SIG-M5 (cell line): ENCODE data around the gene KLK1.
"Not testable (repeated sequence)": the region's sequence is repeated elsewhere in the genome, so short reads cannot be mapped to it uniquely, and the experiment has no call there.

ENCODE experiments used
- DNase-seq: peaks from one replicate; lab custom pipeline; 2025; lab: John Stamatoyannopoulos, UW

Gene KLK1

DNA sequence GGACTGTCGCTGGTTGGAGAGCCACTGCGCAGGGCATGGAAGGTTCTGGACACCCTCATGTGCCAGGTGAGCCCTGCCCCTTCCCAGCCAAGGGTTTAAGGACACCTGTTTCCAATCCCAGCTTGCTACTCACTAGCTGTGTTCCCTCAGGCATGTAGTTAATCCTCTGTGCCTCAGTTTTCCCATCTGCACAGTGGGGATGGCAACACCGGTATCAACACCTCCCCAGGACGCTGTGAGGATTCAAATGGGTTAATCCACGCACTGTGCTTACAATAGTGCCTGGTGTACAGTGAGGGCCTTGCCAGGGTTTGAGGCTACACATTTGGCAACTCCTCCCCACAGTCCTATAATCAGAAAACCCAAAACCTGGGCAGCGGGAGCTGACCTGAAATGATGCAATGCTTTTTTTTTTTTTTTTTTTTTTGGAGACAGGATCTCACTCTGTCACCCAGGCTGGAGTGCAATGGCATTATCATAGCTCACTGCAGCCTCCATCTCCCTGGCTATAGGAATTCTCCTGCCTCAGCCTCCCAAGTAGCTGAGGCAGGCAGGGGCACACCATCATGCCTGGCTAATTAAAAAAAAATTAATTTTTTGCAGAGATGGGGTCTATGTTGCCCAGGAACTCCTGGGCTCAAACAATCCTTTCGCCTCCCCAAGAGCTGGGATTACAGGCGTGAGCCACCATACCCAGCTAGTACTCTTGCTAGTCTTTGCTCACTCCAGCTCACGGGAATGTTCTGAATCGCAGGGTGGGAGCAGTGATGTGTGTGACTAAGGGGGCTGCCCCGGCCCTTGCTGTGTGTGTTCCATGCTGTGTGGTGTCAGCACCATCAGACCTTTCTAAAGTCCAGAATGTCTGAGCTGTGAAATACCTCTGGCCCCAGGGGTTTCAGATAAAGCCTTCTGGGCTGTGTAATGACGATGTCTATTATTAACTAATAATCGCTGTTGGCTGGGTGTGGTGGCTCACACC lies 31.0 kb downstream of the KLK1 start:
- DNase-seq: no peak

DNA sequence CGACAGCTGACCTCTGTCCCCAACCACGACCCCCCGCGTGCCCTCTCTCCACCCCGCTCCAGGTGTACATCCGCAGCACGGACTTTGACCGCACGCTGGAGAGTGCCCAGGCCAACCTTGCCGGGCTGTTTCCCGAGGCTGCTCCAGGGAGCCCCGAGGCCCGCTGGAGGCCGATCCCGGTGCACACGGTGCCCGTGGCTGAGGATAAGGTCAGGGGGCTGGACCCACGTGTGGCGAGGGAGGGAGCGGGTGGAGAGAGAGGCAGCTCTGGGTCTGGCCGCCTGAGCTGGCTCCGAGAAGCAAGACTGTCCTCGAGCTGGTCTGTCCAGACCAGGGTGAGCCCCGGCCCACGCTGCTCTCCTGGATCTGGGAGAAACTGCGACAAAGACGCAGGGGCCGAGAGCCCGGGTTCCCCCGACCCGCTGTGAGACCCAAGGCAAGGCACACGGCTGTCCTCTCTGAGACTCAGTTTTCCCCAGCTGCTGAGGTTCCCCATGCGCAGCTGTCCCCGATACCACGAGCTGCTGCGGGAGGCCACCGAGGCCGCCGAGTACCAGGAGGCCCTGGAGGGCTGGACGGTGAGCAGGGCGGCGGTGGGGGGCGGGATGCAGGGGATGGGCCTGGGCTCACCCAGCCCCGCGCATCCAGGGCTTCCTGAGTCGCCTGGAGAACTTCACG lies 31.9 kb downstream of the KLK1 start:
- no peak for DNase-seq

DNA sequence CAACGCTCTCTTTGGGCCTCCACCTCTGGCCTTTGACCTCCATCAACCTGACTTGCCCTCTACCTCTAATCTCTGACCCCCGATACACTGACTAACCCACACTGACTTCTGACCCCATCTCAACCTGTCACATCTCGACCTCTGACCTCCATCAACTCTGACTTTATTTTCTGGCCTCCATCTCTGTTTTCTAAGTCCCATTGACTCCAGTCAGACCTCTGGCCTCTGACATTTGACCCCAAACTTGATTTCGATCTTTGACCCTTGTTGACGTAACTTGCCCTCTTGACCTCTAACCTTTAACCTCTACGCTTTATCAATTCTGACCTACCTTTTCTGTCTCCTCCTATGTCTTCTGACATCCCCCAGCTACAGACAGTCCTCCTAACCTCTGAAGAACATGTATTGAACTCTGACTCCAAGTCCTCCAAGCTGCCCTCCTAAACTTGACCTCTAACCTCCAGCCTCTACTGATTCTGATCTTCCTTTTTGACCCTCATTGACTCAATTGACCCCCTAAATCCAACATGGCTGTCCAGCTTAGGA lies 32.6 kb downstream of the KLK1 start:
- DNase-seq: no peak

DNA sequence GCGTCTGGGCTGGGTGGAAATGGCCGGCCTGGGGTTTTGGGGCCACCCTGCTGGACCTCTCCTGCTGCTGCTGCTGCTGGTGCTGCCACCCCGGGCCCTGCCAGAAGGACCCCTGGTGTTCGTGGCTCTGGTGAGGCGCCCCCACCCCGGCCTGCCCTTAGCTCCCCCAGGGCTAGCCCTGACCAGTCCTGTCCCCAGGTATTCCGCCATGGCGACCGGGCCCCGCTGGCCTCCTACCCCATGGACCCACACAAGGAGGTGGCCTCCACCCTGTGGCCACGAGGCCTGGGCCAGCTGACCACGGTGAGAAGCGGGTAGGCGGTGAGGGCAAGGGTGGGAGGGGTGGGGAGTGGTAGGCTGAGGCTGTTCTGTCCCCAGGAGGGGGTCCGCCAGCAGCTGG lies 33.2 kb downstream of the KLK1 start, which contains the start of gene ACP4:
Gene ACP4, plus strand, starts transcription at position 20 of the 400 bp plus-strand sequence. Its CDS starts 0 bp downstream, at position 20.
- DNase-seq: no peak

DNA sequence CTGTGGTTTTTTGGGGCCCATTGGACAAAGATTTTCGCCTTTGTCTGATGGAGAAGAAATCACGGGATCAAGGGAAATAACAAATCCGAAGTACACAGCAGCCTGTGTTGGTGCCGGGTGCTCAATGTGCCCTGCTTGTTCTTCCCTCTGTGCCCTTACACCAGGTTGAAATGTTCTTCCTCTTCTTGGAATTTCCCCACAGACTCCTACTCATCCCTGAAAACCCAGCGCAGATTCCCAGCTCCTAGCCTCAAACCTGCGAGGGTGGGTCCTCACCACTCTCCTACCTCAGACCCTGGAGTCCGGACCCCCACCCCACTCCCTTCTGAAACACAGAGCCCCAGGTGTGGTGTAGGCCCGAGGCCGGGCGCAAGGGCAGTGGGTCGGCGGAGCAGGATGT lies 38.3 kb downstream of the KLK1 start:
- DNase-seq: no peak

DNA sequence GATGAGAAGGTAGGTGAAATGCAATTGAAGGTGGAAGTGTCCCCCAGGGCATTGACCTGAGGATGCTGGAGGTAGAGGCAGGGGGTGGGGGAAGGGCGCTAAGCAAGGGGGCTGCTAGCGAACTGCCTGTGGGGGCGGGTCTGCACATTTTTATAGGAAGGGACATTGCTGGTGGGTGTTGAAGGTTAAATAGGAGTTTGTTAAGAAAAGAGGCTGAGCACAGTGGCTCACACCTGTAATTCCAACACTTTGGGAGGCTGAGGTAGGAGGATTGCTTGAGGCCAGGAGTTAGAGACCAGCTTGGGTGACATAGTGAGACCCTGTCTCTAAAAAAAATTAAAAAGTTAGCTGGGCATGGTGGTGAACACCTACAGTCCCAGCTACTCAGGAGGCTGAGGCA lies 38.9 kb downstream of the KLK1 start:
- DNase-seq: no peak

DNA sequence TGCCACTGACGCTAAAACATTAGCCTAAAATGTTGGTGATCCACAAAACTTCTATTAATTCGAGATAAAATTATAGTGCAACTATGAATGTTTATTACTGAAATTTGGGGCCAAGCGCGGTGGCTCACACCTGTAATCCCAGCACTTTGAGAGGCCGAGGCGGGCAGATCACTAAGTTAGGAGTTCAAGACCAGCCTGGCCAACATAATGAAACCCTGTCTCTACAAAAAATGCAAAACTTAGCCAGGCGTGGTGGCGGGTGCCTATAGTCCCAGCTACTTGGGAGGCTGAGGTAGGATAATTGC lies 39.8 kb downstream of the KLK1 start:
- not testable (repeated sequence) for DNase-seq

DNA sequence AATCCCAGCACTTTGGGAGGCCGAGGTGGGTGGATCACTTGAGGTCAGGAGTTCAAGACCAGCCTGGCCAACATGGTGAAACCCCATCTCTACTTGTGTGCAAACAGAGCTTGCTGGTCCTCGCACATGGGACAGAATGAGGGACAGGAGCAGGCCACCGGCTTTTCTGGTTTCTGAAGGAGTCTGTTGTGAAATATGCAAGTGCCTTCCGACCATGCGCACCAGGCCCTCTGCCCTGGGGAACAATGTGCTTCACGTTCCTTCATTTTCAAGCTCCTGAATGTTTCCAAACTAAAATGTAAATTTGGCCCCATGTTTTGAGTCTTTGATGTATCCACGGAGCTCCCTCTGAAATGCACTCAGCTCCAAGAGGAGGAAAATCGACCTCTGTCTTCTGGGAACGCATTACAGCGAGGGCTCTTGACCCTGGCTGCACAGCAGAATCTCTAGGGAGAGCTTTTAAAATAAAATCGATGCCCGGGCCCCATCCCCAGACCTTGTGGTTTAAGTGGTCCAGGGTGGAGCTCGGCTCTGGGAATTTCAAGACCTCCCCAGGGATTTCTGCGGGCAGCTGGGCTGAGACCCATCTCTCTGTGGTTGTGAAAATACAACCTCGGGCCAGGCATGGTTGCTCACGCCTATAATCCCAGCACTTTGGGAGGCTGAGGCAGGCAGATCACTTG lies 42.7 kb downstream of the KLK1 start:
- DNase-seq: no peak

DNA sequence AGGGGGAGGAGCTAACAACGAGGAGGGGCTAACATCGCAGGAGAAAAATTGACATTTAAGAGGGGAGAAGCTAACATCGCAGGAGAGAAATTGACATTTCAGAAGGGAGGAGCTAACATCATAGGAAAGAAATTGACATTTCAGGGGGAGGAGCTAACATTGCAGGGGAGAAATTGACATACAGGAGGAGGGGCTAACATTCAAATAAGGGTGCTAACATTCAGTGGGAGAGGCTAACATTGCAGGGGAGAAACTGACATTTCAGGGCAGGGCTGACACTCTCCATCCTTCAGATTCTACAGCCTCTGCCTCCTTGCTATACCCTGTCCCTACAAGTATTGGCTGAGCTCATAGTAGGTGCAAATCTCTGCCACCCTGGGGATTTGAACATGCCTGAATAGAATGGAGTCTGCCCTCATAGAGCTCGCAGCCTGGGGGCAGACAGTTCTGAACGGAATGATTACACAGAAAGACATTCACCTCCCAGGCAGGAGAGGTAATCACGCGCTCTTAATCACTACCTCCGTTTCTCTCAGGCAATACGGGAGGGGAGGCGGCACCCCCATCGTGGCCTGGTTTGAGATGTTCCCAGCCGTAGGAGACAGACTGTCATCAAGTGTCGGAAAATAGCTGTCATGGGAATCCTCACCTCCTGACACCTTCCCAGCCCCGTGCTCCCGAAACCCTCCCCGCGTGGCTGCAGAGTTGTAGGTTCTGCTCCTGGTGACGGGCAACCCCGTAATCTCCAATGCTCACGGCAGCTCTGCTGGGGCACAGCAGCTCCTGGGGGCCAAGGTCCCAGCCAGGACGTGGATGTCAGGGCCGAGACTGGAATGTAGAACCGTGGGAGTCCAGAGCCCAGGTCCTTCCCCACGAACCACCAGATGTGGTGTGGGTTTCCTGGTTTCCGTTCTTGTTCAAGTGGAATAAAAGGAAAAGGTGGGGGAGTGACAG lies 43.8 kb downstream of the KLK1 start:
- DNase-seq: no peak

DNA sequence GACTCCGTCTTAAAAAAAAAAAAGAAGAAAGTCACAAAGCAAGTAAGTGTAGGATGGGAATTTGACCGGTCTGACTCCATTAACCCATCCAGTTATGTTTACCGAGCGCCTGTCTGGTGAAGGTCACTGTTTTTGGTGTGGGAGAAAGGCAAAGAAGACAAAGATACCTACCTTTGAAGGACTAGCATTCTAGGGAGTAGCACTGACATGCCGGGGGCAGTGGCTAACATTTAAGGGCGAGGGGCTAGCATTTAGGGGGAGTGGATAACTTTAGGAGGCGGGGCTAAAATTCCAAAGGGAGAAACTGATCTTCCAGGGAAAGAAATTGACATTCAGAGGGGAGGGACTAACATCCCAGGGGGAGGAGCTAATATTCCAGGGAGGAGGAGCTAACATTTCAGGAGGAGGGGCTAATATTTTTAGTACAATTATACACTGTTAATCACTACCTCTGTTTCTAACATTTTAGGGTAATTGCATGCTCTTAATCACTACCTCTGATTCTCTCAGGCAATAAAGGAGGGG lies 44.6 kb downstream of the KLK1 start:
- no peak for DNase-seq

DNA sequence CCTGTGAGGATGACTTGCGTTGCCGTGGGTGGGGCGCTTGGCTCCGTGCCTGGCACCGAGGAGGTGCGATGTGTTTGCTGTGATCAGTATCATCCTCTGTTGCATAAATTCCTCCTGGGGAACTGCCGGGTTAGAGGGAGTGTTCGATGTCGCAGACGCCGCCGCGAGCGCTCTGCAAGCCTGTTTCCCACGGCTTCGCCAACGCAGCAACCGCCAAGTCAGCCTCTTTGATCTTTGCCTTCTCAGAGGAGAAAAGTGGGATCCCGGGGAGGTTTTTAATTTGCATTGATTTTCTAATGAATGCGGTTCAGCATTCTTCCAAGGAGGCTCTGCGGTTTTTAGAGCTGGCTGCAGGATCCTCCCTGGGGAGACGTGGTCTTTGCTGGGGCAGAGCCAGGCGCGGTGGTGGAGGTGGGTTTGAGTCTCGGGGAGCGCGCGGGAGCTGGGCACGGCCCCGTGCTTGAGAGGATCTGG lies 45.7 kb downstream of the KLK1 start:
- no peak for DNase-seq

DNA sequence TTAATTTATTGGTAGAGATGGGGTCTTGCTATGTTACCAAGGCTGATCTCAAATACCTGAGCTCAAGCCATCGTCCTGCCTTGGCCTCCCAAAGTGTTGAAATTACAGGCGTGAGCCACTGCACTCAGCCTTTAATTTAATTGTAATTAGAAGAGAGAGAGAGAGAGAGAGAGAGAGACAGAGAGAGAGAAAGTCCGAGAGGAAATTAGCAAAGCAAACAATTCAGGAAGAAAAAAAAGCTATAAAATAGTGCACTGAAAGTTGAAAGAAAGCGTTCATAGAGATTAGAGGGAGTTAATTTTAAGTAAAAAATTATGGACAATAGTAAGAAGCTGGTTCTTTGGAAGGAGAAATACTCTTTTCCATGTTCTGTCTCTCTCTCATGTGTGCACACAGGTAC lies 46.3 kb downstream of the KLK1 start:
- DNase-seq: no peak

DNA sequence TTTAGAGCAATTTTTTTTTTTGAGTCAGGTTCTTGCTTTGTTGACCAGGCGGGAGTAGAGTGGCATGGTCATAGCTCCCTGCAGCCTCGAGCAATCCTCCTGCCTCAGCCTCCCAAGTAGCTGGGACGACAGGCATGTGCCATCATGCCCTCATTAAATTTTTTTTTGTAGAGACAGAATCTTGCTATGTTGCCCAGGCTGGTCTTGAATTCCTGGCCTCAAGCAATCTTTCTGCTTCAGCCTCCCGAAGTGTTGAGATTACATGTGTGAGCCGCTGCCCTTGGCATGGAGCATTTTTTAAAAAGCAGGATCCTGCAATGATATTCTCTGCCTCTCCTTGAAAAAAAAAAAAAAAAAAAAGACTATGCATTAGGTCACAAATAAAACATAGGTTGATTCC lies 47.5 kb downstream of the KLK1 start:
- DNase-seq: no peak

DNA sequence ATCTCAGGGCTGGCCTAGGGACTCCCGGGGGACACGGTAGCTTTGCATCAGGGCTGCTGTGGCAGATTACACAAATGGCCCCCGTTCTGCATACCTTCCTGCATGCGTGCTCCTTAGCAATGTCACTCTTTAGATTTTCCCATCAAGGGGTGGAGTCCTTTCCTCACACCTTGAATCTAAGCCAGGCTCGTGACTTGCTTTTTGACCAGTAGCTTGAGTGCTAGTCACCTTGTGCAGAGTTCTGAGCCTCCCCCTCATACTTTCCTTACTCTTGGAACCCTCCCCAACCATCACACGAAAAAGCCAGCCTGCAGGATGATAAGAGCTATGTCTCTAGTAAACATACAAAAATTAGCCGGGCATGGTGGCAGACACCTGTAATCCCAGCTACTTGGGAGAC lies 50.1 kb downstream of the KLK1 start:
- not testable (repeated sequence) for DNase-seq

DNA sequence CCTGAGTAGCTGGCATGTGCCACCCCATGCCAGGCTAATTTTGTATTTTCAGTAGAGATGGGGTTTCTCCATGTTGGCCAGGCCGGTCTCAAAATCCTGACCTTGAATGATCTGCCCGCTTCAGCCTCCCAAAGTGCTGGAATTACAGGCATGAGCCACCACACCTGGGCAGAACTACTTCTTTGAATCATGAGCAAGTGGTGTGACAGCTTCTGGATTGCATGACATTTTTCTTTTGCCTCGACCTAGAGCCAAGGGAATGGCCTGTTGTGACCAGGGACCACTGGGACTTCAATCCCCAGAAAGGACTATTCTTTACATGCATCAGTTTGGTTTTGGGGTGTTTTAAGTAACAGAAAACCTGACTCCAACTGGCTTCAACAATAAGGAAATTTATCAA lies 50.7 kb downstream of the KLK1 start:
- DNase-seq: not testable (repeated sequence)

DNA sequence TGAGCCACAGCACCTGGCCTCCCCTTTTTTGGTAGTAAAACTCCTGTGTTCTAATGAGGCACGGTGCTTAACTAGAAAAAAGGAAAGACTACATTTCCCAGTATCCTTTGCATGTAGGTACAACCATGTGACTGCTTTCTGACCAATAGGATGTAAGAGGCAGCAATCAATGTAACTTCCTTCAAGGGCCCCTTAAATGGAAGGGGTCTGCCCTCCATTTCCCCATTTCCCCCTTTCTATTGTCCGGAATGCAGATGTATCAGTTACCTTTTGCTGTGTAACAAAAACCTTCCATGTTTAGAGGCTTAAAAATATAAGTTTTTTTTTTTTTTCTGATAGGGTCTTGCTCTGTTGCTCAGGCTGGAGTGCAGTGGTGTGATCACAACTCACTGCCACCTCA lies 51.1 kb downstream of the KLK1 start:
- no peak for DNase-seq

DNA sequence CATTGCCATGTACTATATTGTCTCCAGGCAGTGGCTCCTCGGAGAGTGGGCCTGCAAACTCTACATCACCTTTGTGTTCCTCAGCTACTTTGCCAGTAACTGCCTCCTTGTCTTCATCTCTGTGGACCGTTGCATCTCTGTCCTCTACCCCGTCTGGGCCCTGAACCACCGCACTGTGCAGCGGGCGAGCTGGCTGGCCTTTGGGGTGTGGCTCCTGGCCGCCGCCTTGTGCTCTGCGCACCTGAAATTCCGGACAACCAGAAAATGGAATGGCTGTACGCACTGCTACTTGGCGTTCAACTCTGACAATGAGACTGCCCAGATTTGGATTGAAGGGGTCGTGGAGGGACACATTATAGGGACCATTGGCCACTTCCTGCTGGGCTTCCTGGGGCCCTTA lies 52.7 kb downstream of the KLK1 start:
- no peak for DNase-seq

DNA sequence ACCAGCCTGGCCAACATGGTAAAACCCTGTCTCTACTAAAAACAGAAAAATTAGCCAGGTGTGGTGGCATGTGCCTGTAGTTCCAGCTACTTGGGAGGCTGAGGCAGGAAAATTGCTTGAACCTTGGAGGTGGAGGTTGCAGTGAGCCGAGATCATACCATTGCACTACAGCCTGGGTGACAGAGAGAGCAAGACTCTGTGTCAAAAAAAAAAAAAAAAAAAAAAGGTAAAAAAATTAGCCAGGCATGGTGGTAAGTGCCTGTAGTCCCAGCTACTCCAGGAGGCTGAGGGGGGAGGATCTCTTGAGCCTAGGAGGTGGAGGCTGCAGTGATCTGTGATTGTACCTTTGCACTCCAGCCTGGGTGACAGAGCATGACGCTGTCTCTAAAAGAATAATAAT lies 53.4 kb downstream of the KLK1 start, which contains the start of gene GPR32:
Gene GPR32, plus strand, starts transcription at position 301 of the 400 bp plus-strand sequence. CDS start 137 bp downstream, outside the sequence.
- not testable (repeated sequence) for DNase-seq
